HCT116 (cell line): ENCODE data around the gene CHEK2. TPM values are rescaled to one million over a fixed set of nuclear protein-coding genes. Genes with fewer than 3 reads are reported as not detected.

Experiments used
- ATAC-seq: fragments of 200-7000 bp; cut with Tn5 transposase; 2 replicates; pipeline ENCODE4 v1.9.1; 2020; ENCODE audit warnings: mild to moderate bottlenecking, moderate library complexity
- BruUV-seq: library from RNA; stranded (reverse); fragments of 400-500 nt; replicated peaks from 2 replicates; lab custom pipeline; 2021; lab: Mats Ljungman, UMichigan
- CTCF ChIA-PET: fragments of 300-600 bp; sonication (Branson Sonifier 250); formaldehyde crosslinking; loops from one replicate; lab custom pipeline; 2021; ENCODE audit warnings: antibody characterized with exemption; lab: Charles Lee
- POLR2A ChIA-PET: fragments of 300-600, 350-600 bp; sonication (Branson Sonifier 250); formaldehyde crosslinking; loops from one replicate; lab custom pipeline; 2021; ENCODE audit warnings: antibody characterized with exemption; lab: Charles Lee
- RAD21 ChIA-PET, 2 experiments: fragments of 300-600 bp; sonication (Branson Sonifier 250); formaldehyde crosslinking; loops; one replicate each; lab custom pipeline; 2023; ENCODE audit warnings: low total read pairs in 2 of 2; ENCODE audit not compliant: uncharacterized antibody in 2 of 2, unreplicated experiment in 2 of 2, low non-redundant PET in 1 of 2; lab: Charles Lee
- DNase-seq: peaks from one replicate; pipeline ENCODE4 v3.0.0-alpha.2; 2010; ENCODE audit warnings: low read depth, low spot score
- H2AFZ ChIP-seq: fragments of 200-600 bp; shearing (Covaris generic), sonication (generic); 2 replicates; pipeline ENCODE4 v1.6.1; 2017; ENCODE audit warnings: low read depth, mixed run types, mixed read lengths, antibody characterized with exemption, low read length; ENCODE audit not compliant: poor library complexity, severe bottlenecking
- H3K27ac ChIP-seq: 2 replicates; pipeline ENCODE4 v1.5.1; 2012; ENCODE audit warnings: low read depth, low read length
- H3K27me3 ChIP-seq: fragments of 200-600 bp; sonication (generic); 2 replicates; pipeline ENCODE4 v1.6.1; 2016; ENCODE audit warnings: mixed run types, low read length, mixed read lengths; ENCODE audit not compliant: insufficient read depth
- H3K36me3 ChIP-seq, 2 experiments: fragments of 200-500 bp in 1 of 2; fragments of 200-600 bp in 1 of 2; sonication (Bioruptor generic) in 1 of 2; sonication (generic) in 1 of 2; 2 replicates each; pipeline versions ENCODE4 v1.5.1 to v1.6.1; 2014 to 2016; ENCODE audit warnings: low read length in 2 of 2, inconsistent platforms in 1 of 2, mixed read lengths in 1 of 2, mixed run types in 1 of 2; ENCODE audit not compliant: insufficient read depth in 2 of 2, control insufficient read depth in 1 of 2
- H3K4me1 ChIP-seq, 2 experiments: fragments of 200-600 bp in 1 of 2; sonication (generic) in 1 of 2; 2 replicates each; pipeline versions ENCODE4 v1.5.1 to v1.6.1; 2012 to 2017; ENCODE audit warnings: low read length in 2 of 2, inconsistent platforms in 1 of 2, mild to moderate bottlenecking in 1 of 2, mixed read lengths in 1 of 2, mixed run types in 1 of 2, moderate library complexity in 1 of 2; ENCODE audit not compliant: insufficient read depth in 2 of 2, control insufficient read depth in 1 of 2
- H3K4me2 ChIP-seq: fragments of 200-600 bp; sonication (generic); 2 replicates; pipeline ENCODE4 v1.6.1; 2017; ENCODE audit warnings: mixed run types, low read length, mixed read lengths
- H3K4me3 ChIP-seq, 2 experiments: fragments of 200-600 bp in 1 of 2; sonication (generic) in 1 of 2; replicated peaks in 1 of 2; 2 replicates each; pipeline ENCODE4 v1.5.1; 2011 to 2016; ENCODE audit warnings: low read length in 2 of 2, control low read depth in 1 of 2, low read depth in 1 of 2, mild to moderate bottlenecking in 1 of 2, mixed read lengths in 1 of 2, mixed run types in 1 of 2
- H3K79me2 ChIP-seq: fragments of 200-600 bp; sonication (generic); 2 replicates; pipeline ENCODE4 v1.6.1; 2017; ENCODE audit warnings: mild to moderate bottlenecking, mixed run types, low read length, moderate library complexity, mixed read lengths; ENCODE audit not compliant: insufficient read depth
- H3K9ac ChIP-seq: fragments of 200-600 bp; sonication (generic); 2 replicates; pipeline ENCODE4 v1.6.1; 2016; ENCODE audit warnings: low read length, mixed read lengths
- H3K9me2 ChIP-seq: fragments of 200-600 bp; sonication (generic), shearing (Covaris generic); 2 replicates; pipeline ENCODE4 v1.6.1; 2017; ENCODE audit warnings: mixed run types, mild to moderate bottlenecking, moderate library complexity; ENCODE audit not compliant: insufficient read depth
- H3K9me3 ChIP-seq, 2 experiments: fragments of 200-500 bp in 1 of 2; fragments of 200-600 bp in 1 of 2; sonication (Bioruptor generic) in 1 of 2; sonication (generic) in 1 of 2; 2 replicates each; pipeline ENCODE4 v1.6.1; 2014 to 2017; ENCODE audit warnings: low read length in 2 of 2, mixed read lengths in 2 of 2, inconsistent platforms in 1 of 2, low read depth in 1 of 2, mild to moderate bottlenecking in 1 of 2, mixed run types in 1 of 2, moderate library complexity in 1 of 2; ENCODE audit not compliant: control insufficient read depth in 1 of 2, insufficient read depth in 1 of 2
- H4K20me1 ChIP-seq: fragments of 200-600 bp; sonication (generic), shearing (Covaris generic); 2 replicates; pipeline ENCODE4 v1.6.1; 2017; ENCODE audit warnings: mixed run types, mild to moderate bottlenecking, moderate library complexity; ENCODE audit not compliant: insufficient read depth
- CBX3 ChIP-seq: IDR thresholded peaks from 2 replicates; pipeline ENCODE4 v1.6.1; 2012; ENCODE audit warnings: low read depth
- CEBPB ChIP-seq: IDR thresholded peaks from 2 replicates; pipeline ENCODE4 v1.6.1; 2012; ENCODE audit warnings: low read depth
- EGR1 ChIP-seq: IDR thresholded peaks from 2 replicates; pipeline ENCODE4 v1.6.1; 2012; ENCODE audit warnings: low read depth
- ELF1 ChIP-seq: IDR thresholded peaks from 2 replicates; pipeline ENCODE4 v1.6.1; 2012; ENCODE audit warnings: low read depth, borderline replicate concordance
- EZH2 ChIP-seq: fragments of 200-600 bp; sonication (generic); IDR thresholded peaks from 2 replicates; pipeline ENCODE4 v1.6.1; 2017; ENCODE audit warnings: antibody characterized with exemption, mixed run types
- EZH2phosphoT487 ChIP-seq: fragments of 200-600 bp; IDR thresholded peaks from 2 replicates; pipeline ENCODE4 v1.6.1; 2018; ENCODE audit warnings: antibody characterized with exemption, borderline replicate concordance
- FOSL1 ChIP-seq: IDR thresholded peaks from 2 replicates; pipeline ENCODE4 v1.6.1; 2012; ENCODE audit warnings: low read depth
- JUND ChIP-seq: IDR thresholded peaks from 2 replicates; pipeline ENCODE4 v1.6.1; 2012
- MAX ChIP-seq: IDR thresholded peaks from 2 replicates; pipeline ENCODE4 v1.6.1; 2012
- POLR2A ChIP-seq: IDR thresholded peaks from 2 replicates; pipeline ENCODE4 v1.7.0; 2011; ENCODE audit warnings: borderline replicate concordance; ENCODE audit not compliant: insufficient read depth, insufficient read length; ENCODE audit errors: extremely low read depth
- POLR2AphosphoS5 ChIP-seq: IDR thresholded peaks from 2 replicates; pipeline ENCODE4 v1.6.1; 2011; ENCODE audit warnings: mild to moderate bottlenecking, low read depth, low read length, moderate library complexity
- RAD21 ChIP-seq: IDR thresholded peaks from 2 replicates; pipeline ENCODE4 v1.6.1; 2012; ENCODE audit warnings: low read depth, mild to moderate bottlenecking
- REST ChIP-seq: IDR thresholded peaks from 2 replicates; pipeline ENCODE4 v1.6.1; 2012; ENCODE audit warnings: low read depth
- SIN3A ChIP-seq: IDR thresholded peaks from 2 replicates; pipeline ENCODE4 v1.6.1; 2012; ENCODE audit warnings: low read depth
- SP1 ChIP-seq: IDR thresholded peaks from 2 replicates; pipeline ENCODE4 v1.6.1; 2012; ENCODE audit warnings: low read depth
- SRF ChIP-seq: IDR thresholded peaks from 2 replicates; pipeline ENCODE4 v1.6.1; 2012; ENCODE audit warnings: low read depth
- YY1 ChIP-seq: IDR thresholded peaks from 2 replicates; pipeline ENCODE4 v1.6.1; 2011; ENCODE audit warnings: low read length, low read depth, moderate library complexity, mild to moderate bottlenecking; ENCODE audit not compliant: insufficient replicate concordance; ENCODE audit errors: extremely low read depth
- ZNF274 ChIP-seq: fragments of 200-500 bp; sonication (Bioruptor generic); IDR thresholded peaks from 2 replicates; pipeline ENCODE4 v1.6.1; 2014; ENCODE audit warnings: mild to moderate bottlenecking, low read depth, low read length, inconsistent platforms
- intact Hi-C: fragments of 100-400 bp; cut with micrococcal nuclease; formaldehyde crosslinking; loops from 2 replicates; pipeline ENCODE4 v1.10.0; 2022
- total RNA-seq: library from RNA; stranded (reverse); gene quantifications from one replicate; pipeline ENCODE4 v1.2.1, GENCODE V29; 2021; ENCODE audit not compliant: unreplicated experiment
- TF ChIP-seq, protein P1 (sequence below), 3 experiments: fragments of 200-600 bp in 1 of 3; sonication (generic) in 1 of 3; IDR thresholded peaks in 2 of 3; conservative IDR thresholded peaks in 1 of 3; 2 replicates each; pipeline ENCODE4 v1.5.1; 2012 to 2017; ENCODE audit warnings: low read depth in 2 of 3, low read length in 2 of 3, antibody characterized with exemption in 1 of 3, borderline replicate concordance in 1 of 3, control low read depth in 1 of 3, mild to moderate bottlenecking in 1 of 3, mixed read lengths in 1 of 3, mixed run types in 1 of 3, moderate library complexity in 1 of 3; ENCODE audit not compliant: insufficient read depth in 1 of 3
- TF ChIP-seq, protein P2 (sequence below): IDR thresholded peaks from 2 replicates; pipeline ENCODE4 v1.6.1; 2012

Gene CHEK2
- total RNA-seq, 1 experiment from 2014 or later = 47.1 TPM

DNA sequence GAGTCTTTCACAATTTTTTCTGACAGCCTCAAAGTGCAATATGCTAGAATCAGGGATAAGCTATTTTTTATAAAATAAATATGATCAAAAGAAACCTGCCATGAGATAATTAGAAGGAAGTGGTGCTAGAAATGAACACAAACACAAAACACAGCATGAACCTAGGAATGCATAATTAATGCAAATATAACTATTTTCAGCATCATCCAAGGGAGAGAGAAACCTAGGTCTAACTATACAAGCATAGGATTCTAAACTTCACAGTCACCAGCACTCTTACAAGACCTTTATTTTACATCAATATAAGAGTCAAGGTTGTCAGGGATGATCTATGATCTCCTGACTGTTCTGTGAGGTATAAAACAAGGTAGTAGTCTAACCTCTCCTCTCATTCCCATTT is 91.2 kb downstream of the CHEK2 start:
- intact Hi-C loops = no loop called here
- BruUV-seq = no TSS peak

More for the DNA sequence above, 91.2 kb downstream of the CHEK2 start:
- Histone ChIP-seq H3K4me2 (no peak overlapping the region), H3K4me1 (no peaks in the 10 kb centered on the region), H3K79me2 (no peaks in the 10 kb centered on the region), H3K9me2 (no peaks in the 10 kb centered on the region), H3K9me3 (no peaks in the 10 kb centered on the region), H3K9ac (no peak overlapping the region), H3K27me3 (no peaks in the 10 kb centered on the region), H4K20me1 (no peaks in the 10 kb centered on the region), H2AFZ (no peak overlapping the region), H3K36me3 (no peaks in the 10 kb centered on the region), H3K4me3 (no peak overlapping the region), H3K27ac (no peak overlapping the region)
- POLR2A ChIA-PET = no interaction called here
- DNase-seq (no peak), ATAC-seq (no peak)
- TF ChIP-seq SP1 = no peak
- TF ChIP-seq REST = no peak
- TF ChIP-seq ZNF274 = no peak
- TF ChIP-seq CEBPB = no peak
- TF ChIP-seq EZH2phosphoT487 = no peak
- TF ChIP-seq EGR1 = no peak
- TF ChIP-seq EZH2 = no peak
- TF ChIP-seq, protein P1, sequence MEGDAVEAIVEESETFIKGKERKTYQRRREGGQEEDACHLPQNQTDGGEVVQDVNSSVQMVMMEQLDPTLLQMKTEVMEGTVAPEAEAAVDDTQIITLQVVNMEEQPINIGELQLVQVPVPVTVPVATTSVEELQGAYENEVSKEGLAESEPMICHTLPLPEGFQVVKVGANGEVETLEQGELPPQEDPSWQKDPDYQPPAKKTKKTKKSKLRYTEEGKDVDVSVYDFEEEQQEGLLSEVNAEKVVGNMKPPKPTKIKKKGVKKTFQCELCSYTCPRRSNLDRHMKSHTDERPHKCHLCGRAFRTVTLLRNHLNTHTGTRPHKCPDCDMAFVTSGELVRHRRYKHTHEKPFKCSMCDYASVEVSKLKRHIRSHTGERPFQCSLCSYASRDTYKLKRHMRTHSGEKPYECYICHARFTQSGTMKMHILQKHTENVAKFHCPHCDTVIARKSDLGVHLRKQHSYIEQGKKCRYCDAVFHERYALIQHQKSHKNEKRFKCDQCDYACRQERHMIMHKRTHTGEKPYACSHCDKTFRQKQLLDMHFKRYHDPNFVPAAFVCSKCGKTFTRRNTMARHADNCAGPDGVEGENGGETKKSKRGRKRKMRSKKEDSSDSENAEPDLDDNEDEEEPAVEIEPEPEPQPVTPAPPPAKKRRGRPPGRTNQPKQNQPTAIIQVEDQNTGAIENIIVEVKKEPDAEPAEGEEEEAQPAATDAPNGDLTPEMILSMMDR (IDR thresholded peaks at IDR 0.05 in 2 of 3, conservative IDR thresholded peaks at IDR 0.05 in 1 of 3; ENCODE audit: borderline replicate concordance in 1 of 3, insufficient read depth in 1 of 3, low read depth in 2 of 3, low read length in 2 of 3) = no peak
- TF ChIP-seq MAX = no peak
- no peak for TF ChIP-seq YY1
- no peak for TF ChIP-seq SIN3A
- TF ChIP-seq FOSL1 = no peak
- TF ChIP-seq, protein P2, sequence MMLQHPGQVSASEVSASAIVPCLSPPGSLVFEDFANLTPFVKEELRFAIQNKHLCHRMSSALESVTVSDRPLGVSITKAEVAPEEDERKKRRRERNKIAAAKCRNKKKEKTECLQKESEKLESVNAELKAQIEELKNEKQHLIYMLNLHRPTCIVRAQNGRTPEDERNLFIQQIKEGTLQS = no peak
- TF ChIP-seq RAD21 = no peak
- TF ChIP-seq ELF1 = no peak
- TF ChIP-seq SRF = no peak
- TF ChIP-seq POLR2A = no peak
- no peak for TF ChIP-seq CBX3
- no peak for TF ChIP-seq POLR2AphosphoS5
- no peak for TF ChIP-seq JUND
- CTCF ChIA-PET = no interaction called here
- RAD21 ChIA-PET = no interaction called here
